NCI-H2029 (cell line): Measurements from ENCODE around the gene TMED9.
A peak's percentile ranks its signal among the peaks of the same experiment; 100 is the strongest.
"Not testable (repeated sequence)": the region's sequence is repeated elsewhere in the genome, so short reads cannot be mapped to it uniquely, and the experiment has no call there.

ENCODE experiments used
- DNase-seq: peaks from one replicate; lab custom pipeline; 2025; lab: John Stamatoyannopoulos, UW

TMED9 gene

GRCh38 chr5:177592010-177592834 lies at the start of gene TMED9:
TSS of gene TMED9 (plus strand) at chr5:177592203. CDS start at chr5:177592215, 12 bp downstream.
- peak; percentile 77 for DNase-seq

DNA sequence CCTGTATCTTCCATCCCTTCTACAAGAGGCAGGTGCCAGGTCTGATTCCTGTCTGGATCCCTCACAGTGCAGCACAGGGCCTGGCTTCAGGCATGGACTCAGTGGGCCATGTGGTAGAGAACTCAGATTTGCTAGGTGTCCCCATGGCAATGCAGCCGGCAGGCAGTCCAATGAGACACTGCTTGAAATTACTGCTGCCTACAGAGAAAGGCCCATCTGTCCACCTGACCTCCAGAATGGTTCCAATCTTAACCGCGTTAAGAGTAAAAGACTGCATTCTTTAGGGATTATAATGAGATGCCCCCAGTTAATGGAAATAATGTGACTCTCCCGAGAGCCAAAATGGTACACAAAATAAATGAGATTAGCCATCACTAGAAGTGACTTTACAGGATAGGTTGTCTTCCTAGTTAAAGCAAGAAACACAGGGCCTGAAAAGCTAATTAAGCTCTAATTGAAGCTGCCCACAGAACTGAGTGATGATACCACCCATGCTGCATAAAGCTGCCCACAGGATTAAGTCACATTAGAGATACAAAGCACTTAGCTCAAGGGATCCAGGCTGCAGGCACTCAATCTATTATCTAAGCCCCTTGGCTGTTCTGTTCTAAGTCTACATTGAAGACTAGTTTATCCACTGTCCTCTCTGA lies 49.1 kb upstream of the TMED9 start:
- DNase-seq: no peak

- DNase-seq: no peak
These were observed 46.3 kb upstream of the TMED9 start for GRCh38 chr5:177545487-177546257.

- no peak for DNase-seq
These were observed 45.7 kb upstream of the TMED9 start for GRCh38 chr5:177546258-177546741.

DNA sequence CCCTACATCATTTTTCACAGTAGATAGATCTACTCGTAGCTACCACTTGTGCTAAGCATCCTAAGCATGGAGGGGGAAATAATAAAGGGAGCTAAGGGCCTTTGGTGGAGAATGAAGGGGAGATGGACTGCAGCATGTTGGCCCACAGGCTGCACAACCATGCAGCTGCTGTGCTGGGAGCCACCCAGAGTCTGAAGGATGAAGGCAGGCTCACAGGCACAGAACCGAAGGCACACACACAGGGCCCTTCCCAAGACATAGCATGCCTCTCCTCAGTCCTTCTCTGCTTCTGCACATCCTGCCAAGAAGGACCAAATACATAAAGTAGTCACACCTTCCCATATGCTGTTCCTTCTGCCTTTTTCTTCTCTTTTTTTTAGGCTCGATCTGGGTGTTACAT lies 44.3 kb upstream of the TMED9 start:
- DNase-seq: no peak

- no peak for DNase-seq
These were observed 43.5 kb upstream of the TMED9 start for GRCh38 chr5:177548495-177548894.

- DNase-seq: no peak
These were observed 41.9 kb upstream of the TMED9 start for GRCh38 chr5:177550122-177550521.

- DNase-seq: no peak
These were observed 39.1 kb upstream of the TMED9 start for GRCh38 chr5:177552839-177553455.

- DNase-seq: no peak
These were observed 38.2 kb upstream of the TMED9 start for GRCh38 chr5:177553671-177554429.

DNA sequence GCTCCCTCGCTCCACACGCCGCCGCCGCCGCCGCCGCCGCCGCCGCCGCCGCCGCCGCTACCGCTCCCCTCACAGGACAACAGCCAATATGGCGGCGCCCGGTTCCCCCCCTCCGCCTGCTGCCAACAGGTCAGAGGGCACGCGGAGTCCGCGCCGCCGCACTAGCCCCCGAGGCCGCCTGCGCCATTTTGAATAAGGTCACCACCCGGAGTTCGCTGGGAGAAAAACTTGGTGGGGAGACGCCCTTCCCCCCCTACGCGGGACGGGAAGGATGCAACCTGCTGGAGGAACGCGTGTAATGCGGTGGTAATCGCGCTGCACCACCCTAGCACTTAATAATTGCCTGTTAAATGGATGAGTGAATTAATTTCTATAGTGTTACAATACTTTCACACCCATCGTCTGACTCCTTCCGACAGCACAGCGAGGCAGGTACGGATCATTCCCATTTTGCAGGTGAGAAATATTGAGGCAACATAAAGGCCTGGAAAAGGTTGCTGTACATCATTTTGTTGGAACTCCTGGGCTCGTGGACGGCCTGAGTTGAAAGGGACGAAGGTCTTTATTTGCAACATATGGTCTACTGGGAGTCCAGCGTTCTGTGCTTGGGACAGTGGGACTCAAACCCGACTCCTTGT lies 37.4 kb upstream of the TMED9 start, which contains the start of gene FAM193B:
Gene FAM193B, minus strand, starts transcription at position 90 of the 638 bp plus-strand sequence. CDS start 105 bp downstream, outside the sequence.
- DNase-seq: peak; percentile 85

DNA sequence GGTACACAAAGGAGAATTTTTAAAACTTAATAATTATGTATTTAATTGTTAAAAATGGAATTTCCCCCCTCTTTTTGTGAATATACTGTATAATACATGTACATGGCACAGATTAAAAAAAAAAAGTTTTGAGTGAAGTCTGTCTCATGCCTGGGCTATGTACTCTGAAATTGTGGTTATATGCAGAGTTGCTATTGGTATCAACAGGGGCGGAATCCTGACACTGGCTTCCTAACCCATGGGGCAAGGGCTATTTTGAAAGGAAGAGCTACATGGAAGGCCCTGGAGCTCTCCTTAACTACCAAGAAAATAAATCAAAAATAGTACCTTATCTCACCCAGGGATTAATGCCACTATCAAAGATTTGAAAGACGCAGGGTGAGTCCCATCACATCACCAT lies 36.8 kb upstream of the TMED9 start:
- no peak for DNase-seq

- DNase-seq: no peak
These were observed 36.3 kb upstream of the TMED9 start for GRCh38 chr5:177555665-177556064.

DNA sequence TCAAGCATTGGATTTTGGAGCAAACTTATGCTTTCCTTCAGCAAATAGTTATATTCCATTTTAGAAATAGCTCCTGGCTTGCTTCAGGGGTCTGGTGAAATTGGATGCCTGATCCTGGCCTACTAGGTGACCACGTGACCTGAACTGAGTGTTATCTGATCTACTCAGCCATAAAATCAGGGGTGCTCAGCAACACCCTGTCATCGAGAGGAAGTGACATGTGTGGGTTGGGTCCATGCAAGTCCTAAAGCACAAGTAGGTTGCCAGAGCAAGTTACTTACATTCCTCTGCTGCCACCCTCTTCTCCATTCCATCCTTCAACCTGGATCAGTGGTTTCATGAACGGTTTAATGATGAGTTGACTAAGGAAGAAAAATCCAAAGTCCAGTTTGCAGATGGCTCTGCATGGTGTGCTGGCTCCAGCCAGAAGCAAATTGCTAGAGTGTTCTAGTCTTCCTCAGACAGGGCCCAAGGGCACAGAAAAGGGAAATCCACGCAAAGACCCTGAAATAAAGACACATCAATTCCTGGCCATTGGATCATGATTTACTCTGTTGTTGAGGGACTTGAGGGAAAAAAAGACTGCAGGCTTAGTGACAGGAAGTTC lies 34.9 kb upstream of the TMED9 start:
- no peak for DNase-seq

- no peak for DNase-seq
These were observed 34.2 kb upstream of the TMED9 start for GRCh38 chr5:177557796-177558195.

- not testable (repeated sequence) for DNase-seq
These were observed 32.5 kb upstream of the TMED9 start for GRCh38 chr5:177559446-177559941.

DNA sequence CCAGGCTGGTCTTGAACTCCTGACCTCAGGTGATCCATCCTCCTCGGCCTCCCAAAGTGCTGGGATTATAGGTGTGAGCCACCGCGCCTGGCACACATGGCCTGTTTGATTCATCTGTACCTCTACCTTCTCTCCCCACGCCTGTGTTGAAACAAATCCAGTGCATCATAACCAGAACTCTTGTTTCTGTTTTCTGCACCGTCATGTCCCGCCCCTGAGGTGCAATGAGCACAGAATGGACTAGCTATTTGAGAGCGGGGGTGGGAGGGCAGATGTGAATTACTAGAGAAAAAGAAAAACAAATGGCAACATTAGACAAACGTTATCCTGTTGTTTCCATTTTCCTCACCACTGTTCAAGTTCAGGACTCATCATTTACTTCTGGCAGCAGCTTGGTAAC lies 27.0 kb upstream of the TMED9 start:
- DNase-seq: no peak

DNA sequence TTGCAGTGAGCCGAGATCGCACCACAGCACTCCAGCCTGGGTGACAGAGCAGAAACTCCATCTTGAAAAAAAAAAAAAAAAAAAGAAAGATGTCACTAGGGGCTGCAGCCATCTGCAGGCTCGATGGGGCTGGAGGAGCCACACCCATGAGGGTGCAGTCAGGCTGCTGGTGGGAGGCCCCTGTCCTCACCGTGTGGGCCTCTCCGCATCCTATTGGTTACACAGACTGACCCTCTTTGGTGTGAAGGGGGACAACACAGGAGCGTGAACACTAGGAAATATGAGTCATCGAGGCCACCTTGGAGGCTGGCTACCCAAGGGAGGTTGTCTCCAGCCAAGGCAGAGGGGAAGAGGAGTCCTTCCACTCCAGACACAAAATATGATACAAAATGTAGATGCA lies 23.7 kb upstream of the TMED9 start:
- no peak for DNase-seq

- no peak for DNase-seq
These were observed 22.1 kb upstream of the TMED9 start for GRCh38 chr5:177569894-177570293.

DNA sequence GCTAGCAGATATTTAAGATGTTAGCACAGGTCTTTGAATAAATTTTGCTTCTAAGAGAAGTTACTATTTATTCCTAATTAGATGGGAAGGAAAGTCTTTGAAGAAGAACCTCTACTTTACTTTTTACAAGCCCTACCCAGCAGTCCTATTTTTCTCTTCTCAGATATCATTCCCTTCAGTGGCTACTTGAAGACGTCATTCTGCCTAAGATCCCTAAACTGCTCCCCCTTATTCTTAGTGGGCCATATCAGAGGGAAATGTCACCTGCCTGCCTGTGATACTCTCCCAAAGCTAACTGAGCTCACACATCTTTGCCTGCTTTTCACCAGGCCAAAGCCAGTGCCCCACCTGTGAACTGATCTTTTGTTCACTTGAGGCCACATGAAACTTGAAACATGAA lies 16.5 kb upstream of the TMED9 start:
- DNase-seq: no peak

DNA sequence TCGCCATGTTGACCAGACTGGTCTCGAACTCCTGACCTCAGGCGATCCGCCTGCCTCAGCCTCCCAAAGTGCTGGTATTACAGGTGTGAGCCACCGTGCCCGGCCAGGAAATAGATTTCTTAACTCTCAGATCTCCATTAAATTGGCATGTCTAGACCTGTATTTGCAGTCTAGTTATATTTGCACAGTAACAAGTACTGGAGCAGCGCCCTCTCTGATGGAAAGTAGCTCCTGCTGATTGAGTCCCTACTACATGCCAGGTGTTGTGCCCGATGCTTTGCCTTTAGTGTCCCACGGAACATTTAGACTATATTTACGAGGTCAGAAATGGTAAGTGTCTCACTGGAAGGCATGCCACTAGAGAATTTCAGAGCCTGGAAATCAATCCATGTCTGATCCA lies 15.8 kb upstream of the TMED9 start:
- no peak for DNase-seq
